Left kidney (tissue), 8 donors: ENCODE data around the gene SH2D3C. TPM values are rescaled to one million over a fixed set of nuclear protein-coding genes. Genes with fewer than 3 reads are reported as not detected.

Source experiments
- DNase-seq: peaks from one replicate; pipeline ENCODE4 v3.0.0-alpha.2; 2013
- long read RNA-seq, 8 donors: transcript quantifications; one replicate each; lab custom pipeline, GENCODE V29; 2026
- polyA plus RNA-seq: library from polyadenylated mRNA; unstranded; fragments of 120-200 nt; gene quantifications from one replicate; pipeline ENCODE4 v1.2.1, GENCODE V29; 2013; ENCODE audit not compliant: insufficient read length

The SH2D3C gene, protein sequence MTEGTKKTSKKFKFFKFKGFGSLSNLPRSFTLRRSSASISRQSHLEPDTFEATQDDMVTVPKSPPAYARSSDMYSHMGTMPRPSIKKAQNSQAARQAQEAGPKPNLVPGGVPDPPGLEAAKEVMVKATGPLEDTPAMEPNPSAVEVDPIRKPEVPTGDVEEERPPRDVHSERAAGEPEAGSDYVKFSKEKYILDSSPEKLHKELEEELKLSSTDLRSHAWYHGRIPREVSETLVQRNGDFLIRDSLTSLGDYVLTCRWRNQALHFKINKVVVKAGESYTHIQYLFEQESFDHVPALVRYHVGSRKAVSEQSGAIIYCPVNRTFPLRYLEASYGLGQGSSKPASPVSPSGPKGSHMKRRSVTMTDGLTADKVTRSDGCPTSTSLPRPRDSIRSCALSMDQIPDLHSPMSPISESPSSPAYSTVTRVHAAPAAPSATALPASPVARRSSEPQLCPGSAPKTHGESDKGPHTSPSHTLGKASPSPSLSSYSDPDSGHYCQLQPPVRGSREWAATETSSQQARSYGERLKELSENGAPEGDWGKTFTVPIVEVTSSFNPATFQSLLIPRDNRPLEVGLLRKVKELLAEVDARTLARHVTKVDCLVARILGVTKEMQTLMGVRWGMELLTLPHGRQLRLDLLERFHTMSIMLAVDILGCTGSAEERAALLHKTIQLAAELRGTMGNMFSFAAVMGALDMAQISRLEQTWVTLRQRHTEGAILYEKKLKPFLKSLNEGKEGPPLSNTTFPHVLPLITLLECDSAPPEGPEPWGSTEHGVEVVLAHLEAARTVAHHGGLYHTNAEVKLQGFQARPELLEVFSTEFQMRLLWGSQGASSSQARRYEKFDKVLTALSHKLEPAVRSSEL
- polyA plus RNA-seq: 11.2 TPM
- long read RNA-seq, donor 1, partial matches to known transcripts: 5 of 8 reads
- long read RNA-seq, donor 1, other reads (novel, unspliced or antisense): 0 of 8 reads
- long read RNA-seq, donor 2, partial matches to known transcripts: 0 of 3 reads
- long read RNA-seq, donor 2, other reads (novel, unspliced or antisense): 0 of 3 reads
- long read RNA-seq, donor 3, partial matches to known transcripts: 46 of 58 reads
- long read RNA-seq, donor 3, other reads (novel, unspliced or antisense): 12 of 58 reads
- long read RNA-seq, donor 4: 0 reads
- long read RNA-seq, donor 5, transcript SH2D3C-203 (11 exons, 2,750 nt): major isoform, 5 of 6 reads
- long read RNA-seq, donor 5, partial matches to known transcripts: 0 of 6 reads
- long read RNA-seq, donor 5, other reads (novel, unspliced or antisense): 0 of 6 reads
- long read RNA-seq, donor 6, partial matches to known transcripts: 0 of 3 reads
- long read RNA-seq, donor 6, other reads (novel, unspliced or antisense): 0 of 3 reads
- long read RNA-seq, donor 7, partial matches to known transcripts: 75 of 114 reads
- long read RNA-seq, donor 7, other reads (novel, unspliced or antisense): 39 of 114 reads
- long read RNA-seq, donor 8, partial matches to known transcripts: 0 of 1 reads
- long read RNA-seq, donor 8, other reads (novel, unspliced or antisense): 0 of 1 reads

DNA sequence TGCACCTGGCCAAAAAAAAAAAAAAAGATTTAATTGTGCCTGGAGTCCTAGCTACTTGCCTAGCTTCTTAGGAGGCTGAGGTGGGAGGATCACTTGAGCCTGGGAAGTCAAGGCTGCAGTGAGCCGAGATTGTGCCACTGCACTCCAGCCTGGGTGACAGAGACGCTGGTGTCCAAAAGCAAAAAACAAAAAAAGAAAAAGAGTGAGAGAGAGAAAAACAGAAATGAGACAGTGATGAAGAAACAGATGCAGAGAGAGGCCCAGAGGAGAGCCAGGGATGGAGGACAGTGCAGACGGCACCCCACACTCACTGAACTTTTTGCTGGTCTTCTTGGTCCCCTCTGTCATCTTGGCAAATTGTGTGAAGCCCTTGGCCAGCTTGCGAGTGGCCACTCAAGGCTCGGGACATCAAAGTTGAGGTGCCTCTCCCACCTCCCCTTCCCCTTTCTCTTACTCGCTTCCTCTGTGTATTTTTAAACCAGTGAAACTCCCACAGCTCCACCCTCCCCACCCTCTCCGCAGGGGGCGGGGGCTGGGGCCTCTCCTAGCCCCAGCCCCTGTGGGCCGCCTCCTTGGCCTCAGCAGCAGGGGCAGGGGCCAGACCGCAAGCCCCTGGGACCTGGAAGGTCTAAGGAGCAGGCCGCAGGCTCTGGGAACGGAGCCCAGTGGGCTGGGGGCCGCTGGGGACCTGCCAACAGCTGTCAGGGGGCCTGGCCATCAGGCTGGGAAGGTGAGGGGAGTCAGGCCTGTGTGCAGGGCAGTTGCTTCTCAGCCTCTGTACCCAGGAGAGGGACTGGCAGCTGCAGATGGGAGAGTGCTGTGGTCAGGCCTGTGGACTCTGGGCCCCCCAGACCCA, at the start of gene SH2D3C:
TSS of gene SH2D3C (minus strand) at position 387 of the 856 bp plus-strand sequence. CDS start at position 348, 39 bp downstream.
- no peak for DNase-seq

DNA sequence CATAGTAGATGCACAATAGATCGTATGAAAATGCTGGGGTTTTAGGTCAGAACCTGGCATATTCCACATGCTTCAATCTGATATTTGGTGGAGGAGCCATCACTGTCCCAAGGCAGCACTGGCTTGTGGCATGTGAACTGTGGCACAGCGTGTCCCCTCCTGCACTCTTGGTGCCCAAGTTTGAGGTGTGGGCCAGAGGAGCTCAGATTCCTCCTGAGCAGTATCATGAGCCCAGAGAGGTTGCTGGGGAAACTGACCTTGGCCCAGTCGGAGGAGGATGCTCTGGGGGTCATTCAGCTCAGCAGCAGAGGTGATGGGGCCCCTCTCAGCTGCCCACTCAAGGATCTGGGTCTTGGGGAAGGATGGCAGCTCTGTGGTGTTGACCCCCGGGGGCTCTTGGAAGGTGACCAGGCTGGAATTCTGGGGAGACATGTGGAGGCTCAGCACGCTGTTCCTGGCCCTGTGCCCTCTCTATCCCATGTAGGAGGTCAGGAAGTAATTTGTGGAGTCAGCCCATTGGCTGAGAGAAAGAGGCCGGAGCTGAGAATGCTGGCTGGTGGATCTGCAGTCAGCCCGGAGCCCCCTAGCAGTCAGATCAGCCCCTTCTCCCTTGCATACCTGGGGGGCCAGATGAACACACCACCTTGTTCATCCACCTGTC, 47.9 kb upstream of the SH2D3C start:
- DNase-seq: no peak

DNA sequence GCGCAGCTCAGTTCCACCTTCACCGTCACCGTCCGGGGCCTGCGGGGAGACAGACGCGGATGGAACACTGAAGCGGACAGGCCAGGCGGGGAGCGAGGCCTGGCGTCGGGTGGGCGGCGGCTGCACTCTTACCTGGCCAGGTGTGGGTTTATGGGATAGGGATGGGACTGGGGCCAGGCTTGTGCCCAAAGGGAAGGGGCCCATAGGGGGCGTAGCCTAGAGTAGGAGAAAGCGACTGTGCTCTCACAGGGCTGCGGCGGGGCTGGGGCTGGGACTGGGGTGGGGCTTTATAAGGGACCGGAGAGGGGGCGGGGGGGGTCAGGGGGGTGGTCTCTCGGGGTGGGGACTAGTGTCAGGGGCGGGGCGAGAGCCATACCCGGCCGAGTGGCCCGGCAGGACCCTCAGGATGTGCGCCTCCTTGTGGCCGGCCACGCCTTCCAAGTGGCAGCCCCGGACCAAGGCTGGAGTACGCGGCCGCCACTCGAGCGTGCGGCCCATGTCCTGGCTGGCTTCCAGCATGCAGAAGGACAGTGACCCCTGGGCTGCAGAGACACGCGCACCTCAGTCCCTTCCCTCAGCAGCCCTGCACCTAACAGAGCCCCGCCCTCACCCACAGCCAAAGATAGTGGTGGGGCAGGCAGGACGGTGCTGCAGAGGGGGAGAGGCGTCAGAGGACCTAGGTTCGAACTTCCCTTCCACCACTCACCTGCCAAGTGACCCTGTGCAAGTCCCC, 47.0 kb upstream of the SH2D3C start:
- no peak for DNase-seq

DNA sequence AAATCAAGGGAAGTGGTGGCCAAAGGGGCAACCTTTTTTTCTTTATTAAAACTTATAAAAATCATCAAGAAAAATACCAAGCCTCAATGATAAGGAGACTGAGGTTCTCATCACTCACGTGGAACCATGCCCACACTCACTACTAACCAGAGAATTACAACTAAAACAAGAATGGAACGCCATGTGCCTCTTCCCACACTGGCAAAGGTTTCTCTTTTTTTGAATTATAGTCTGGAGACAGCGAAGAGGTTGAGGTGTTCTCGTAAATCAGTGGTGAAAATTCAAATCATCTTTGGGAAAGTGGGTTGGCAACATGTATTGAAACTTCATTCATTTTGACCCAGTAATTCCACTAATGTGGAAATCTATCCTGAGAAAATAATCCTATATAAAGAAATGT, 43.6 kb upstream of the SH2D3C start:
- no peak for DNase-seq

DNA sequence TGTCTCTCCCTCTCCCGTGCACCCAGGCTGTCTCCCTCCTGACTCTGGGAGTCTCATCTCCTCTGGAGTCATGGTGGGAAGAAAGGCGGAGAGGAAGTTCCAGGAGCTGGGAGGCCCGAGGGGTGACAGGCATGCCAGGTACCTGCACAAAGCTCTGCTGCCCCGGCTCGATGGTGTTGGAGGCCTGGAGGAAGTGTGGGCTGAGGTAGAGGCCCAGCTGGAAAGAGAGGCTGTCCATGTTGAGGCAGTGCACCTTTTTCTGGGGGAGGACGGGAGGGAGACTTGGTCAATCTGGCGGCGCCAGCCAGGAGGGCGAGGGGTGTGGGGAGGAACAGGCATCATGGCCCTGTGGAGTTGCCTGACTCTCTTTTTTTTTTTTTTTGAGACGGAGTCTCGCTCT, 40.1 kb upstream of the SH2D3C start:
- DNase-seq: no peak

DNA sequence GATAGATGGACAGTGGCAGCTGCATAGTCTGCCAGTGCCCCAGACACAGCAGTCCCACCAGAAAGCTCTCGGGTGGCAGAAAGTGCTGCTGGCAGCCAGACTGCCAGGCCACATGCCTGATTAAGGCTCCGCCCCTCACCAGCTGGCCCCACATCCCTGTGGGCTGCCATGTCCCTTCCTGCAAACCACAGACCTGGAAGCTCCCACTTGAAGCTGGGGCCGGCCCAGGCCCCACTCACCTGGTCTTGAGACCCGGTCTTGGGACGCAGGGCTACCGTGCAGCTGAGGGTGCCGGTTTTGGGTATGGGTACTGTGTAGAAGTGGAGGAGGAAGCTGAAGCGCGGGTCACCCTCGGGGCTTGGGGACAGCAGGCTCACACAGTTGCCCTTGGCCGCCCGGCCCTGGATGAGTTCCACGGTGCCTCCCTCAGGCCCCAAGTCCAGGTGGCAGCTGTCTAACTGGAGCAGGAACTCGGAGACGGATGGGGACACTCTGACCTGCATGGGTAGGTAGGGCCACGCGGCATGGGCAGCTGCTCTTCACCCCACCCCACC, 39.5 kb upstream of the SH2D3C start:
- DNase-seq: no peak

DNA sequence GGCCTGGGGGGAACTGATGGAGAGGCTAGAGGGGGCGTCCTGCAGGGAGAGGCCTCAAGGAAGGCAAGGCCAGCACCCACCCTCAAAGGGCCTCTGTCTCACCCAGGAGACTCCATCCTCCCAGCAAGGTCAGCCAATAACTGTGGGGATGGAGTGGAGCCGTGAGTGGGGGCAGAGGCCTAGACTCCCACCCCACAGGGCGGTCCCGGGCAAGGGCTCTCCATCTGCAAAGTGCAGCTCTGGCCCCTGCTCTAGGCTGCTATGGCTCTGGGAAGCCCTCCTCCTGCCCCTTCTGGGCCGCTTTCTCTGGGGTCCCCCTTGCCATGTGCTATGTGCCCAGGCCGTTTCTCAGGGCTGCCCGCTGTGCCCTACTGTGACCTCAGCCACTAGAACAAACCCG, 38.3 kb upstream of the SH2D3C start:
- no peak for DNase-seq

DNA sequence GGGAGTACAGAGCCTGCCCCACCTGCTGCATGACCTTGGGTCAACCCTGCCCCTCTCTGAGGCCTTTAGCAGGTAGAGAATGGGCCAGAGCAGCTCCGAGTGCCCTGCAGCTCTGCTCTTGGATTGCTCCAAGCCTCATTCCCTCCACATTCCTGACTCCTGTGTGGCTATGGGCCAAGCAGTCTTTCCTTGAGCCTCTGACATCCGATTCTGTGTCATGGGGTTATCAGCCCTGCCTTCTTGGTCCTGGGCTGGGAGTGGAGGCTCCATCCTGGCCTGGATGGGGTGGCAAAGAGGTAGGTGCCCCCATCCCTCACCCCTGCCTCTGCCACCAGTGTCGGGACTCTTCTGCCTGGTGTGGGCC, 37.9 kb upstream of the SH2D3C start:
- no peak for DNase-seq

DNA sequence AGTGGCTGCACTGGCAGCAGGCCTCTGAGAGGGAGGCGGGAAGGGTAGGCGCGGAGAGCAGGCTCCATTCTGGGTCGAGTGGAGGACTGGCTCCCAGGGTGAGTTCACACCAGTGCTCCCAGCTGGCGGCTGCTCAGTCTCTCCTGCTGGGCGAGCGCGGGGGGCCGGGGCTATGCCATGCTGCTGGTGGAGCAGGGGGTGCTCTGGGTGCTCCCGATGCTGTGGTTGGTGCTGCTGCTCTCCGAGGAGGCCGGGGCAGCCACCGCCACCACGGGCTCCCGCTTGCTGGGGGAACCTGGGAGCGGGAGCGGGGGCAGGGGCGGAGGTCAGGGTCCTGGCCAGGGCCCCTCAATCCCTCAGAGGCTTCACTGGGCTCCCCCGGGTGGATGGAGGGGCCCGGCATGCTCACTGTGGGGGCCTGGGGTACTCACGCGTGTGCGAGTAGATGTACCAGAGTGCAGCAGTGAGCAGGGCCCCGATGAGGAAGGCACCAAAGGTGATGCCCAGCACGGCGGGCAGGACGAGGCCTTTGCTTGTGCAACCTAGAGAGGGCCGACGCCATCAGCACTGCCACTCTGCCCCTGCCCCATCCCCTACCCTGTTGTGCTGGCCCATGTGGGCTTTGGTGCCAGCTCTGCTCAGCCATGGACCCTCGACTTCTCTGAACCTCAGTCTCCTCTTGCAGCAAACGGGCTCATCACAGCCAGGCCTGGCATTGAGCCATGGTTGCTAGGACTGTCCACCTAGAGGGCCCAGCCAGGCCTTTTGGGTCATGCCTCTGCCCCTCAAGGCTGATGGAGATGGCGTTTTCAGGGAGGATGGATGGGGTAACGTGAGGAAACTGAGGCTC, 37.3 kb upstream of the SH2D3C start:
- no peak for DNase-seq

DNA sequence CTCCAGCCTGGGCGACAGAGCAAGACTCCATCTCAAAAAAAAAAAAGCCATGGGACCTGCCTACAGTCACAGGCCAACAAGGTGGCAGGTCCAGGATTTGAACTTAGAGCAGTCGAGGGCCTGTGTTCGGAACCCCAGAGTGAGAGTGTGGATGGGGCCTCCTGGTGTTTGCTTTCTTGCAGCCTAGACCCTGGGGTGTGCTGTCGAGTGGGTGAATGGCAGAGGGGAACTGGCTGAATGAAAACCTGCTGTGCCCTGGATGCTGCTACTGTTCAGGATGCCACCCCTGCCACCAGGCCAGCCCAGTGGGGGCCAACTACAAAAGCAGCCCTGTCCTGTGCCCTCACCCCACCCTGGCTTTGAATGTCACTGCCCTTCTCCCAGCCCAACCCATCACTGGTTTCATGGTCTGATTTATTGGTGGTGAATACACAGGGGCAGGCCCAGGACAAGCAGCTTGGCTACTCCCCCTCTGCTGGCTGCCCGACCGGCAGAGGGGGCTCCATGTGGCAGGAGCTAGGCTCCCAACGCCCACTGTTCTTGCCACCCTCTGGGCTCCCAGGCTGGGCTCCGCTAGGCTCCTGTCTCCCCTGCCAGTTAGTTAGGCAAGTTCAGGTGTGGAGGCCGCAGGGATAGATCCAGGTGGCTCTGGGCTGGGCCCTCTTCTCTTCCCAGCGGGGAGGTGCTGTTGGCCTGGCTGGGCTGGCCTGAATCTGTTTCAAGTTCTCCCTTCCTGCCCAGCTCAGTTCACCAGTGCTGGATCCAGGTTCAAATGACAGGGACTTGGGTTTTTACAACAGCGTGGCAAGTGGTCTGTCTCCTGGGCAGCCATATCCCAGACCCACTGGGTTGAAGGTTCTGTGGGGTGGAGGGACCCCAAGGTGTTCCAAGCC, 36.4 kb upstream of the SH2D3C start:
- DNase-seq: no peak

DNA sequence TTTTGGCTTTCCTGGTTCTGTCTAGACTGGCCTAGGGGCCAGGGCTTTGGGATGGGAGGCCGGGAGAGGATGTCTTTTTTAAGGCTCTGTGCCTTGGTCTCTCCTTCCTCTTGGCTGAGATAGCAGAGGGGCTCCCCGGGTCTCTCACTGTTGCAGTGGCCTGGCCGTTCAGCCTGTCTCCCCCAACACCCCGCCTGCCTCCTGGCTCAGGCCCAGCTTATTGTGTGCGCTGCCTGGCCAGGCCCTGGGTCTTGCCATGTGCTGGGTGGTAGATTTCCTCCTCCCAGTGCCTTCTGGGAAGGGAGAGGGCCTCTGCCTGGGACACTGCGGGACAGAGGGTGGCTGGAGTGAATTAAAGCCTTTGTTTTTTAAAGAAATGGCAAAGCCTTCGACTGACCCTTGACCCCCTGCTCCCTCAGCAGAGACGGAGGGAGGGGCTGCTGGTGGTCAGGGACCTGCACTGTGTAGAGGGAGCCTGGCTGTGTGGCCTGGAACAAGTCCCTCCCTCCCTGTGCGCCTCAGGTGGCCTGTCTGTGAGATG, 35.3 kb upstream of the SH2D3C start:
- no peak for DNase-seq

DNA sequence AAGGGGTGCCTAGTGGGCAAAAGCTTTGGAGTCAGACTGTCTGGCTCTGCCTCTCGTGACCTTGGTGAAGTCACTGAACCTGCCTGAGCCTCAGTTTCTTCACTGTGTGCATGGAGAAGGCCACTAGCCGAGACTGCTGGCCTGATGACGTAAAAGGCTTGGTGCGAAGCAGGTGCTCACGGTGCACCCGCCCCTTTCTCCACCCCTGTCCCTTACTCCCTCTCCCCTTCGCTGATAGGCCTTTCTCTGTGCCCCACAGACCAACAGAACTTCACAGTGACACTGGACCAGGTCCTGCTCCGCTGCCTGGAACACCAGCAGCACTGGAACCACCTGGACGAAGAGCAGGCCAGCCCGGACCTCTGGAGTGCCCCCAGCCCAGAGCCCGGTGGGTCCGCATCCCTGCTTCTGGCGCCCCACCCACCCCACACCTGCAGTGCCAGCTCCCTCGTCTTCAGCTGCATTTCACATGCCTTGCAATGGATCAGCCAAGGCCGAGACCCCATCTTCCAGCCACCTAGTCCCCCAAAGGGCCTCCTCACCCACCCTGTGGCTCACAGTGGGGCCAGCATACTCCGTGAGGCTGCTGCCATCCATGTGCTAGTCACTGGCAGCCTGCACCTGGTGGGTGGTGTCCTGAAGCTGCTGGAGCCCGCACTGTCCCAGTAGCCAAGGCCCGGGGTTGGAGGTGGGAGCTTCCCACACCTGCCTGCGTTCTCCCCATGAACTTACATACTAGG, 34.6 kb upstream of the SH2D3C start:
- no peak for DNase-seq

DNA sequence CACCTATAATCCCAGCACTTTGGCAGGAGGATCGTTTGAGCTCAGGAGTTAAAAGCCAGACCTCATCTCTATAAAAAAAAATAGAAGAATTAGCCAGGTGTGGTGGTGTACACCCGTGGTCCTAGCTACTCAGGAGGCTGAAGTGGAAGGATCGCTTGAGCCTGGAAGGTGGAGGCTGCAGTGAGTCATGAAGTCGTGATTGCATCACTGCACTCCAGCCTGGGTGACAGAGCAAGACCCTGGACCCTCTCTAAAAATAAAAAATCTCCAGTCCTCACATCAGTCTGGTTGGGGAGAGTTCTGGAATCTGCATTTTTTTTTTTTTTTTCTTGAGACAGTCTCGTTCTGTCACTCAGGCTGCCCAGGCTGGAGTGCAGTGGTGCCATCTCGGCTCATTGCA, 33.5 kb upstream of the SH2D3C start:
- DNase-seq: no peak

DNA sequence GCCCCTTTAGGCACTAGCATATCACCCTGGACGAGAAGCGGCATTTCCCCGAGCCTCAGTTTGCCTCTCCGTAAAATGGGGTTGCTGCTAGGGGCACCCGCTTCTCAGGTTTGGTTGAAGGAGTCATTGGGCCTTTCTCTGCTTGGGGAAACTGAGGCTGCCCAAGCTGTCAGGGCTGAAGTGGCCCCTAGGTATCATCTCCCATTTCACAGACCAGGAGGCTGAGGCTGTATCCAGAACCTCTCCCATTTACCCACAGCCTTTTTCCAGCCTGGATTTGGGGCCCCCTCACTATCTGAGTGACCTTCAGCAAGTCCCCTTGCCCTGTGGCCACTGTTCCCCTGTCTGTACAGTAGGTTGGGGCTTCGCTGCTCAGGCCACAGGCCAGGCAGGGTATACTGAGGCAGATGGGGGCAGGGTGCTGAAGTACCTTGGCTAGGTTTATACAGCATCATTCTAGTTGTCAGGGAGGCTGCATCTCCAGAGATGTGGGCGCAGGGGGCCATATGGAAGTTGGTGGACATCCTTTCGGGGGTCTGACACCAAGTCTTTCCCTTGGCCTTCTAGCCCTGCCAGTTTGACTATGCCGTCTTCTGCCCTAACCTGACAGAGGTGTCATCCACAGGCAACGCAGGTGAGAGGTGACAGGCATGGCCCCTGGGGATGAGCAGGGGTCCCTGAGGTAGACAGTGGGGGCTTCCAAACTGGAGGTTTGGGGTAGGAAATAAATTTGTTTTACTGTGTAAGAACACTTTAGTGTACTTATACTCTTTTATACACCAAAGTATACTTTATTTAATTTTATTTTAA, 32.1 kb upstream of the SH2D3C start:
- no peak for DNase-seq
